ENCODE data around the gene SLC49A3.

SLC49A3 gene

DNA sequence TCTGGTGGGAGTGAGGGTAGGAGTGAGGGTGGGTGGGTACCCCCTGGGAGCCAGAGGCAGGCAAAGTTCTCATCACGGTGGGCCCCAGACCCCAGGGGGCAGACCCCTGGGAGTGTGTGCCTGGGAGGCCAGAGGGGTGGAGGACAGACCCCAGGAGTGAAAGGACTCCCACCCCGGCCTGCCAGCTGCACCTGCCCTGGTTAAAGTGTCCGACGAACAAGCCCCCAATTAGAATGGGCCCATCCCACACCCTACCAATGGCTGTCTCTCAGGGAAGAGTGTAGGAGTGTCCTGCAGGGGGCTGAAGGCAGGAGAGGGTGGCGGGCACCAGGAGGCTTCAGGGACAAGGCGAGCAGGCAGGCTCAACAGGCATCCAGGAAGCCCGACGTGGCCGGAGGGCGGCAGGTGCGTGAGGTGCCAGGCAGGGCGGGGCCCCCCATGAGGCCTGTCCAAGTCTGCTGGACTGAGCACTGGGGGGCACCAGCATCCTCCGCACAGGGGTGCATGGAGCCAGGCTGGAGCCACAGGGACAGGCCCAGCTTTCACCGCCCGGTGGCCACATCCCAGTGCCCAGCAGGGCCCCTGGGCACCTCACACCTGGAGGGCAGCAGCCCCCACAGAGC, 54.9 kb downstream of the SLC49A3 start:
- no peak for DNase-seq (ENCODE audit: low read depth in 1 of 2, low spot score in 1 of 2)

DNA sequence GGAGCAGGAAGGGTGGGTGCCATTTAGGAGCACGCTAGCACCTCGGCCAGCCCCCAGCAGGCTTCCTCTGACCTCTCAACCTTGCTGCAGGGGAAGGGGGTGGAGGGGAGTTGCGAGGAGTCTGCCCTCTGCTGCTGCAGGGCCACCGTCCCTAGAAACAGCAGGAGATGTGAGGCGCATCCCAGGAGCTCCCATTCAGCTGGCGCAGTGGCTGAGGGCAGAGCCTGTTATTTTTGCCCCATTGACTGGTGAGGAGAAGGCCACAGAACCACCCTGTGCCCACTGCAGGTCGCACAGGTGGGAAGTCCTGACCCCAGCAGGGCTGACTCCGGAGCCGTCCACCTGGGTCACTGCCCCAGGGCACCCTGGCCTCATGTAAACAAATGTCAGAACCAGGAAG, 55.5 kb downstream of the SLC49A3 start:
- no peak for DNase-seq (ENCODE audit: low read depth in 1 of 2, low spot score in 1 of 2)

DNA sequence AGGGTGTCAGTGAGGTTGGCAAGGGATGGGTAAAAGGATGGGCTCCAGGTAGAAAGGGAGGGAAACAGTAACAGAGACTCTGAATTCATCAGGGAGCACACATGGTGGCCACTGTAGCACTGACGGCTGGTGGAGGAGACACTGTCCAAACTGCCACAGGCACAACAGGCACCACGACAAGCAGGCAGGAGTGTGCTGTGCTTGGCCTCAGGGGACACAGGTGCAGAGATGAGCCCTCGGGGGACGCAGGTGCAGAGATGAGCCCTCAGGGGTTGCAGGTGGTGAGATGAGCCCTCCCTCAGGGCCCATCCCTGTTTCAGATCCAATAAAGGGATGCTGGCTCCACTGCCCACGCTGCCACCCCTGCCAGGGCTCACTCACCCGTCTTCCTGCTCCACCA, 56.0 kb downstream of the SLC49A3 start:
- DNase-seq (ENCODE audit: low read depth in 1 of 2, low spot score in 1 of 2): no peak

DNA sequence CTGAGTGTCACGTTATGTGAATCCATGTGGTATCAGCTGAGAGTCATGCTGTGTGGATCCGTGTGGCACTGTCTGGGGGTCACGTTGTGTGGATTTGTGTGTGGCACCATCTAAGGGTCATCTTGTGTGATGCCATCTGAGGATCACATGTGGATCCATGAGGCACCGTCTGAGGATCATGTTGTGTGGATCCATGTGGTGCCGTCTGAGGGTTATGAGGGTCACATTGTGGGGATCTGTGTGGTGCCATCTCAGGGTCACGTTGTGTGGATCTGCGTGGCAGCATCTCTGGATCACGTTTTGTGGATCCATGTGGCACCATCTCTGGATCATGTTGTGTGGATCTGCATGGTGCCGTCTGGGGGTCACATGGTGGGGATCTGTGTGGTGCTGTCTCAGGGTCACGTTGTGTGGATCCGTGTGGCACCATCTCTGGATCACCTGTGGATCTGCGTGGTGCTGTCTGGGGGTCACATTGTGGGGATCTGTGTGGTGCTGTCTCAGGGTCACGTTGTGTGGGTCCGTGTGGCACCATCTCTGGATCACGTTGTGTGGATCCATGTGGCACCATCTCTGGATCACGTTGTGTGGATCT, 56.7 kb downstream of the SLC49A3 start:
- DNase-seq (ENCODE audit: low read depth in 1 of 2, low spot score in 1 of 2): no peak
